ENCODE results near the gene MYBBP1A. TPM values are rescaled to one million over a fixed set of nuclear protein-coding genes. Genes with fewer than 3 reads are reported as not detected.
A peak's percentile ranks its signal among the peaks of the same experiment; 100 is the strongest.
"Not testable (repeated sequence)": the region's sequence is repeated elsewhere in the genome, so short reads cannot be mapped to it uniquely, and the experiment has no call there.

Gene MYBBP1A, protein sequence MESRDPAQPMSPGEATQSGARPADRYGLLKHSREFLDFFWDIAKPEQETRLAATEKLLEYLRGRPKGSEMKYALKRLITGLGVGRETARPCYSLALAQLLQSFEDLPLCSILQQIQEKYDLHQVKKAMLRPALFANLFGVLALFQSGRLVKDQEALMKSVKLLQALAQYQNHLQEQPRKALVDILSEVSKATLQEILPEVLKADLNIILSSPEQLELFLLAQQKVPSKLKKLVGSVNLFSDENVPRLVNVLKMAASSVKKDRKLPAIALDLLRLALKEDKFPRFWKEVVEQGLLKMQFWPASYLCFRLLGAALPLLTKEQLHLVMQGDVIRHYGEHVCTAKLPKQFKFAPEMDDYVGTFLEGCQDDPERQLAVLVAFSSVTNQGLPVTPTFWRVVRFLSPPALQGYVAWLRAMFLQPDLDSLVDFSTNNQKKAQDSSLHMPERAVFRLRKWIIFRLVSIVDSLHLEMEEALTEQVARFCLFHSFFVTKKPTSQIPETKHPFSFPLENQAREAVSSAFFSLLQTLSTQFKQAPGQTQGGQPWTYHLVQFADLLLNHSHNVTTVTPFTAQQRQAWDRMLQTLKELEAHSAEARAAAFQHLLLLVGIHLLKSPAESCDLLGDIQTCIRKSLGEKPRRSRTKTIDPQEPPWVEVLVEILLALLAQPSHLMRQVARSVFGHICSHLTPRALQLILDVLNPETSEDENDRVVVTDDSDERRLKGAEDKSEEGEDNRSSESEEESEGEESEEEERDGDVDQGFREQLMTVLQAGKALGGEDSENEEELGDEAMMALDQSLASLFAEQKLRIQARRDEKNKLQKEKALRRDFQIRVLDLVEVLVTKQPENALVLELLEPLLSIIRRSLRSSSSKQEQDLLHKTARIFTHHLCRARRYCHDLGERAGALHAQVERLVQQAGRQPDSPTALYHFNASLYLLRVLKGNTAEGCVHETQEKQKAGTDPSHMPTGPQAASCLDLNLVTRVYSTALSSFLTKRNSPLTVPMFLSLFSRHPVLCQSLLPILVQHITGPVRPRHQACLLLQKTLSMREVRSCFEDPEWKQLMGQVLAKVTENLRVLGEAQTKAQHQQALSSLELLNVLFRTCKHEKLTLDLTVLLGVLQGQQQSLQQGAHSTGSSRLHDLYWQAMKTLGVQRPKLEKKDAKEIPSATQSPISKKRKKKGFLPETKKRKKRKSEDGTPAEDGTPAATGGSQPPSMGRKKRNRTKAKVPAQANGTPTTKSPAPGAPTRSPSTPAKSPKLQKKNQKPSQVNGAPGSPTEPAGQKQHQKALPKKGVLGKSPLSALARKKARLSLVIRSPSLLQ (N-terminal part only)
- total RNA-seq (10 to 100 TPM; 21.8 to 41.8 (median 30.6) TPM), polyA plus RNA-seq (10 to 100 TPM; 73.1 to 93.1 TPM)

DNA sequence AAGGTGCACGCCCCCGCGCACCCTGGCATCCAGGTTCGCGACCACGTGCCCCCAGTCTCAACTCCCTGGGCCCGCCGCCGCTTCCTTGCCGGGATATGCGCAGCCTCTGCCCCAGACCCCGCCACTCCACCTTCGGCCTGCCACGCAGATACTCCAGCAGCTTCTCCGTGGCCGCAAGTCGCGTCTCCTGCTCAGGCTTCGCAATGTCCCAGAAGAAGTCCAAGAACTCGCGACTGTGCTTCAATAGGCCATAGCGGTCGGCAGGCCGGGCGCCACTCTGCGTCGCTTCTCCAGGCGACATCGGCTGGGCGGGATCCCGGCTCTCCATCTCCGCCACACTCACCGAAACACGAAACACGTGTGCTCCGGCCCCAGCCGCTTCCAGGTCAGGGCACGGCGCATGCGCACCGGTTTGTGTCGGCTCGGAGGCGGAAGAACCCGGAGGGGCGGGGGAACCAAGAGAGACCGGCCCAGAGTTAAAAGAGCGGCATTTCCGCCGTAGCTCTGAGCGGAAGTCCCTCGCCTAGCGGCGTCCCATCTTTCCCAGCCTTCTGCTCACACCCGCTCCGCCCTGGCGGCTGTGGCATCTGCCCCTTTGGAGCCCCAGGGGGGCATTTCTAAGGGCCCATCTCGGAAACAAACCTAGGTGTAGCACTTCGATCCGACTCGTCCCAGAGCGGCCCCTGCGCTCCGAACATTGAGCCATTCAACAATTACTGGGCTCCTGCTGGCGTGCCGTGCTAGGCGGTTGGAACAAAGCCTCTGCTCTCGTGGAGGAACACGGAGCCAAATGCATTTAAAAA, at the start of gene MYBBP1A:
Gene MYBBP1A (minus strand): TSS at position 388 of the 803 bp plus-strand sequence. CDS start 60 bp downstream, at position 328.
- TF ChIP-seq, protein P1, sequence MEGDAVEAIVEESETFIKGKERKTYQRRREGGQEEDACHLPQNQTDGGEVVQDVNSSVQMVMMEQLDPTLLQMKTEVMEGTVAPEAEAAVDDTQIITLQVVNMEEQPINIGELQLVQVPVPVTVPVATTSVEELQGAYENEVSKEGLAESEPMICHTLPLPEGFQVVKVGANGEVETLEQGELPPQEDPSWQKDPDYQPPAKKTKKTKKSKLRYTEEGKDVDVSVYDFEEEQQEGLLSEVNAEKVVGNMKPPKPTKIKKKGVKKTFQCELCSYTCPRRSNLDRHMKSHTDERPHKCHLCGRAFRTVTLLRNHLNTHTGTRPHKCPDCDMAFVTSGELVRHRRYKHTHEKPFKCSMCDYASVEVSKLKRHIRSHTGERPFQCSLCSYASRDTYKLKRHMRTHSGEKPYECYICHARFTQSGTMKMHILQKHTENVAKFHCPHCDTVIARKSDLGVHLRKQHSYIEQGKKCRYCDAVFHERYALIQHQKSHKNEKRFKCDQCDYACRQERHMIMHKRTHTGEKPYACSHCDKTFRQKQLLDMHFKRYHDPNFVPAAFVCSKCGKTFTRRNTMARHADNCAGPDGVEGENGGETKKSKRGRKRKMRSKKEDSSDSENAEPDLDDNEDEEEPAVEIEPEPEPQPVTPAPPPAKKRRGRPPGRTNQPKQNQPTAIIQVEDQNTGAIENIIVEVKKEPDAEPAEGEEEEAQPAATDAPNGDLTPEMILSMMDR (IDR thresholded peaks at IDR 0.05), result no peak
- H3K27ac ChIP-seq, result peak within 1 kb of the TSS; percentile 45 to 80 (median 63)
- H3K27me3 ChIP-seq, result no peaks in the 10 kb centered on the region
- peaks cover 3 to 32% (median 31%) of the 10 kb centered on the region in 3 donors for H3K36me3 ChIP-seq
- WGBS, 2 donors, result 1% methylated on average over 69 of the region's 69 CpGs
- ATAC-seq, result peak; percentile 89 to 95 (median 94)
- peak; percentile 95 to 99 (median 97) for DNase-seq
- H3K9me3 ChIP-seq, result no peaks in the 10 kb centered on the region
- peak; percentile 37 for FAIRE-seq
- peak within 1 kb of the TSS; percentile 64 to 98 (median 76) for H3K4me3 ChIP-seq
- peaks cover 12 to 21% (median 15%) of the 10 kb centered on the region in 3 donors for H3K4me1 ChIP-seq
- intact Hi-C loops (cut with DNase I), result no loop called here

DNA sequence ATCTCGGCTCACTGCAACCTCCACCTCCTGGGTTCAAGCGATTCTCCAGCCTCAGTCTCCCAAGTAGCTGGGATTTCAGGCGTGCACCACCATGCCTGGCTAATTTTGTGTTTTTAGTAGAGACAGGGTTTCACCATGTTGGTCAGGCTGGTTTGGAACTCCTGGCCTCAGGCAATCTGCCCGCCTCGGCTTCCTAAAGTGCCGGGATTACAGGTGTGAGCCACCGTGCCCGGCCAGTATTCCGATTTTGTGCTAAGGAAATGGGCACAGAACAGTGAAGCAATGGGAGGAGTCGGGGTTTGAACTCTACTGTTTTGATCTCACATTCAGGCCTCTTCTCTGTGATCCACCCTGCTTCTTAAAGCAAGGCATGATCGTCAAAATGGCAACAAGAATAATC, 49.6 kb upstream of the MYBBP1A start:
- H3K4me1 ChIP-seq; FAIRE-seq; ATAC-seq; H3K36me3 ChIP-seq; H3K27ac ChIP-seq; H3K9me3 ChIP-seq; DNase-seq; intact Hi-C loops (cut with DNase I); H3K27me3 ChIP-seq; H3K4me3 ChIP-seq: not testable (repeated sequence)
- 84 to 86% methylated on average over 11 of the region's 11 CpGs for WGBS, 2 donors

DNA sequence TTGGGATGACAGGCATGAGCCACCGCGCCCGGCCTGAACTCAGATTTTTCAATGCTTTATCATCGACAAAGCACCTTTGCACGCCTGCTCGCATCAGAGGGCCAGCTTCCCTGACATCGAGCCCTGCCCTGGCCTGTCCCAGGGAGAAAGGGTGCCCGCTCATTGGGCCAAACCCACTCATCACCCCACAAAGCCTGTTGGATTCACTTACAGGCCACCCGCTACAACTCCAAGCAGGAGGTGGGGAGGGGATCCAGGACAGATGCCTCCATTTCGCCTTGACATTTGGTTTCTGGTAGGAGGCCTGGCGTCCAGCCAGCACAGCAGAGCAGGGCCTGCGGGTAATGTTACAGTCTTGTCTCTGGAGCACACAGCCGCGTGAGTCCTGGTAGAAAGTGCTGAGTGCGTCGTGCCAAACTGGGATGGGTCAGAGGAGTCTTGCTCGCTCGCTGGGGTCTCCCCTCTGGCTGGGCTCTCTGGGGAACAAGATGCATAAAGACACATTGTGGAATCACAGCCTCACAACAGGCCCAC, 49.0 kb upstream of the MYBBP1A start:
- 74% methylated on average over 18 of the region's 18 CpGs for WGBS, 2 donors
- peak in 2 of 6 donors; percentile 29 to 56 for DNase-seq
- H3K9me3 ChIP-seq, result no peaks in the 10 kb centered on the region
- no peaks in the 10 kb centered on the region for H3K36me3 ChIP-seq
- no peak overlapping the region for H3K4me3 ChIP-seq
- intact Hi-C loops (cut with DNase I), result no loop called here
- H3K27ac ChIP-seq, result no peak overlapping the region
- H3K4me1 ChIP-seq, result no peaks in the 10 kb centered on the region
- no peaks in the 10 kb centered on the region for H3K27me3 ChIP-seq
- TF ChIP-seq, protein P1 (IDR thresholded peaks at IDR 0.05), result no peak
- ATAC-seq, result no peak
- FAIRE-seq, result no peak

DNA sequence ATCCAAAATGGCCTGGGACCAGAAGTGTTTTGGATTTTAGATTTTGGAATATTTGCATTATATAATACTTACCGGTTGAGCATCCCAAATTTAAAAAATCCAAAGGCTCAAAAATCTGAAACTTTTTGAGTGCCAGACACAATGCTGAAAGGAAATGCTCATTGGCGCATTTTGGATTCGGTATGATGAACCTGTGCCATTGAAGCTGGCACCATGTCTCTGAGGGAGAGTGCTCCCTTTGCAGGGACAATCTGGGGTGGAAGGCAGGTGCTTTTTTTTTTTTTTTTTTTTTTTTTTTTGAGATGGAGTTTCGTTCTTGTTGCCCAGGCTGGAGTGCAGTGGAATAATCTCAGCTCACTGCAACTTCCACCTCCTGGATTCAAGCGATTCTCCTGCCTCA, 46.9 kb upstream of the MYBBP1A start:
- H3K4me3 ChIP-seq, result no peak overlapping the region
- no peaks in the 10 kb centered on the region for H3K9me3 ChIP-seq
- H3K36me3 ChIP-seq, result no peaks in the 10 kb centered on the region
- TF ChIP-seq, protein P1 (IDR thresholded peaks at IDR 0.05), result no peak
- no peaks in the 10 kb centered on the region for H3K27me3 ChIP-seq
- intact Hi-C loops (cut with DNase I), result no loop called here
- DNase-seq (no peak), ATAC-seq (no peak), FAIRE-seq (no peak)
- 77 to 79% methylated on average over 5 of the region's 5 CpGs for WGBS, 2 donors
- no peak overlapping the region for H3K27ac ChIP-seq
- no peaks in the 10 kb centered on the region for H3K4me1 ChIP-seq

All from pancreas (tissue), 10 donors.